HCT116 (cell line): ENCODE data around the gene CSHL1. TPM values are rescaled to one million over a fixed set of nuclear protein-coding genes. Genes with fewer than 3 reads are reported as not detected.
"Not testable (repeated sequence)": the region's sequence is repeated elsewhere in the genome, so short reads cannot be mapped to it uniquely, and the experiment has no call there.

Source experiments
- ATAC-seq: fragments of 200-7000 bp; cut with Tn5 transposase; 2 replicates; pipeline ENCODE4 v1.9.1; 2020; ENCODE audit warnings: mild to moderate bottlenecking, moderate library complexity
- BruUV-seq: library from RNA; stranded (reverse); fragments of 400-500 nt; replicated peaks from 2 replicates; lab custom pipeline; 2021; lab: Mats Ljungman, UMichigan
- CTCF ChIA-PET: fragments of 300-600 bp; sonication (Branson Sonifier 250); formaldehyde crosslinking; loops from one replicate; lab custom pipeline; 2021; ENCODE audit warnings: antibody characterized with exemption; lab: Charles Lee
- POLR2A ChIA-PET: fragments of 300-600, 350-600 bp; sonication (Branson Sonifier 250); formaldehyde crosslinking; loops from one replicate; lab custom pipeline; 2021; ENCODE audit warnings: antibody characterized with exemption; lab: Charles Lee
- RAD21 ChIA-PET, 2 experiments: fragments of 300-600 bp; sonication (Branson Sonifier 250); formaldehyde crosslinking; loops; one replicate each; lab custom pipeline; 2023; ENCODE audit warnings: low total read pairs in 2 of 2; ENCODE audit not compliant: uncharacterized antibody in 2 of 2, unreplicated experiment in 2 of 2, low non-redundant PET in 1 of 2; lab: Charles Lee
- DNase-seq: peaks from one replicate; pipeline ENCODE4 v3.0.0-alpha.2; 2010; ENCODE audit warnings: low read depth, low spot score
- H2AFZ ChIP-seq: fragments of 200-600 bp; shearing (Covaris generic), sonication (generic); 2 replicates; pipeline ENCODE4 v1.6.1; 2017; ENCODE audit warnings: low read depth, mixed run types, mixed read lengths, antibody characterized with exemption, low read length; ENCODE audit not compliant: poor library complexity, severe bottlenecking
- H3K27ac ChIP-seq: 2 replicates; pipeline ENCODE4 v1.5.1; 2012; ENCODE audit warnings: low read depth, low read length
- H3K27me3 ChIP-seq: fragments of 200-600 bp; sonication (generic); 2 replicates; pipeline ENCODE4 v1.6.1; 2016; ENCODE audit warnings: mixed run types, low read length, mixed read lengths; ENCODE audit not compliant: insufficient read depth
- H3K36me3 ChIP-seq, 2 experiments: fragments of 200-500 bp in 1 of 2; fragments of 200-600 bp in 1 of 2; sonication (Bioruptor generic) in 1 of 2; sonication (generic) in 1 of 2; 2 replicates each; pipeline versions ENCODE4 v1.5.1 to v1.6.1; 2014 to 2016; ENCODE audit warnings: low read length in 2 of 2, inconsistent platforms in 1 of 2, mixed read lengths in 1 of 2, mixed run types in 1 of 2; ENCODE audit not compliant: insufficient read depth in 2 of 2, control insufficient read depth in 1 of 2
- H3K4me1 ChIP-seq, 2 experiments: fragments of 200-600 bp in 1 of 2; sonication (generic) in 1 of 2; 2 replicates each; pipeline versions ENCODE4 v1.5.1 to v1.6.1; 2012 to 2017; ENCODE audit warnings: low read length in 2 of 2, inconsistent platforms in 1 of 2, mild to moderate bottlenecking in 1 of 2, mixed read lengths in 1 of 2, mixed run types in 1 of 2, moderate library complexity in 1 of 2; ENCODE audit not compliant: insufficient read depth in 2 of 2, control insufficient read depth in 1 of 2
- H3K4me2 ChIP-seq: fragments of 200-600 bp; sonication (generic); 2 replicates; pipeline ENCODE4 v1.6.1; 2017; ENCODE audit warnings: mixed run types, low read length, mixed read lengths
- H3K4me3 ChIP-seq, 2 experiments: fragments of 200-600 bp in 1 of 2; sonication (generic) in 1 of 2; replicated peaks in 1 of 2; 2 replicates each; pipeline ENCODE4 v1.5.1; 2011 to 2016; ENCODE audit warnings: low read length in 2 of 2, control low read depth in 1 of 2, low read depth in 1 of 2, mild to moderate bottlenecking in 1 of 2, mixed read lengths in 1 of 2, mixed run types in 1 of 2
- H3K79me2 ChIP-seq: fragments of 200-600 bp; sonication (generic); 2 replicates; pipeline ENCODE4 v1.6.1; 2017; ENCODE audit warnings: mild to moderate bottlenecking, mixed run types, low read length, moderate library complexity, mixed read lengths; ENCODE audit not compliant: insufficient read depth
- H3K9ac ChIP-seq: fragments of 200-600 bp; sonication (generic); 2 replicates; pipeline ENCODE4 v1.6.1; 2016; ENCODE audit warnings: low read length, mixed read lengths
- H3K9me2 ChIP-seq: fragments of 200-600 bp; sonication (generic), shearing (Covaris generic); 2 replicates; pipeline ENCODE4 v1.6.1; 2017; ENCODE audit warnings: mixed run types, mild to moderate bottlenecking, moderate library complexity; ENCODE audit not compliant: insufficient read depth
- H3K9me3 ChIP-seq, 2 experiments: fragments of 200-500 bp in 1 of 2; fragments of 200-600 bp in 1 of 2; sonication (Bioruptor generic) in 1 of 2; sonication (generic) in 1 of 2; 2 replicates each; pipeline ENCODE4 v1.6.1; 2014 to 2017; ENCODE audit warnings: low read length in 2 of 2, mixed read lengths in 2 of 2, inconsistent platforms in 1 of 2, low read depth in 1 of 2, mild to moderate bottlenecking in 1 of 2, mixed run types in 1 of 2, moderate library complexity in 1 of 2; ENCODE audit not compliant: control insufficient read depth in 1 of 2, insufficient read depth in 1 of 2
- H4K20me1 ChIP-seq: fragments of 200-600 bp; sonication (generic), shearing (Covaris generic); 2 replicates; pipeline ENCODE4 v1.6.1; 2017; ENCODE audit warnings: mixed run types, mild to moderate bottlenecking, moderate library complexity; ENCODE audit not compliant: insufficient read depth
- RAD21 ChIP-seq: IDR thresholded peaks from 2 replicates; pipeline ENCODE4 v1.6.1; 2012; ENCODE audit warnings: low read depth, mild to moderate bottlenecking
- intact Hi-C: fragments of 100-400 bp; cut with micrococcal nuclease; formaldehyde crosslinking; loops from 2 replicates; pipeline ENCODE4 v1.10.0; 2022
- total RNA-seq: library from RNA; stranded (reverse); gene quantifications from one replicate; pipeline ENCODE4 v1.2.1, GENCODE V29; 2021; ENCODE audit not compliant: unreplicated experiment
- TF ChIP-seq, protein P1 (sequence below), 3 experiments: fragments of 200-600 bp in 1 of 3; sonication (generic) in 1 of 3; IDR thresholded peaks in 2 of 3; conservative IDR thresholded peaks in 1 of 3; 2 replicates each; pipeline ENCODE4 v1.5.1; 2012 to 2017; ENCODE audit warnings: low read depth in 2 of 3, low read length in 2 of 3, antibody characterized with exemption in 1 of 3, borderline replicate concordance in 1 of 3, control low read depth in 1 of 3, mild to moderate bottlenecking in 1 of 3, mixed read lengths in 1 of 3, mixed run types in 1 of 3, moderate library complexity in 1 of 3; ENCODE audit not compliant: insufficient read depth in 1 of 3

The CSHL1 gene
- total RNA-seq, 1 experiment from 2014 or later, result not detected

- H3K27ac ChIP-seq, intact Hi-C loops, H4K20me1 ChIP-seq, H3K4me2 ChIP-seq, DNase-seq, H3K36me3 ChIP-seq, H3K9me3 ChIP-seq, H3K9ac ChIP-seq, RAD21 ChIA-PET, H3K27me3 ChIP-seq, H3K9me2 ChIP-seq, BruUV-seq, H2AFZ ChIP-seq, H3K79me2 ChIP-seq, H3K4me3 ChIP-seq: not testable (repeated sequence)
- ChIA-PET POLR2A (interaction anchor here (1.3 kb wide), 1 partner anchor 253 kb away, joined by 3 read pairs; no protein-coding TSS in a partner anchor), CTCF (interaction anchor here (1.1 to 2.0 kb wide), 7 partner anchors 9 to 182 kb away, joined by 3 to 14 read pairs (median 4); partner anchors contain the start of gene GH2)
- peak; percentile 55 for TF ChIP-seq RAD21
- TF ChIP-seq, protein P1, sequence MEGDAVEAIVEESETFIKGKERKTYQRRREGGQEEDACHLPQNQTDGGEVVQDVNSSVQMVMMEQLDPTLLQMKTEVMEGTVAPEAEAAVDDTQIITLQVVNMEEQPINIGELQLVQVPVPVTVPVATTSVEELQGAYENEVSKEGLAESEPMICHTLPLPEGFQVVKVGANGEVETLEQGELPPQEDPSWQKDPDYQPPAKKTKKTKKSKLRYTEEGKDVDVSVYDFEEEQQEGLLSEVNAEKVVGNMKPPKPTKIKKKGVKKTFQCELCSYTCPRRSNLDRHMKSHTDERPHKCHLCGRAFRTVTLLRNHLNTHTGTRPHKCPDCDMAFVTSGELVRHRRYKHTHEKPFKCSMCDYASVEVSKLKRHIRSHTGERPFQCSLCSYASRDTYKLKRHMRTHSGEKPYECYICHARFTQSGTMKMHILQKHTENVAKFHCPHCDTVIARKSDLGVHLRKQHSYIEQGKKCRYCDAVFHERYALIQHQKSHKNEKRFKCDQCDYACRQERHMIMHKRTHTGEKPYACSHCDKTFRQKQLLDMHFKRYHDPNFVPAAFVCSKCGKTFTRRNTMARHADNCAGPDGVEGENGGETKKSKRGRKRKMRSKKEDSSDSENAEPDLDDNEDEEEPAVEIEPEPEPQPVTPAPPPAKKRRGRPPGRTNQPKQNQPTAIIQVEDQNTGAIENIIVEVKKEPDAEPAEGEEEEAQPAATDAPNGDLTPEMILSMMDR (IDR thresholded peaks at IDR 0.05 in 2 of 3, conservative IDR thresholded peaks at IDR 0.05 in 1 of 3; ENCODE audit: borderline replicate concordance in 1 of 3, insufficient read depth in 1 of 3, low read depth in 2 of 3, low read length in 2 of 3), result peak; percentile 31 to 55 (median 48); a peak in 4 of 6 replicates
- peak; percentile 65 for ATAC-seq
- peaks cover 0 to 11% of the 10 kb centered on the region in 2 experiments; a peak in 1 of 4 replicates for H3K4me1 ChIP-seq
Measured at GRCh38 chr17:63892316-63893037, 18.6 kb downstream of the CSHL1 start.

- H3K9me3 ChIP-seq, intact Hi-C loops, H2AFZ ChIP-seq, H3K36me3 ChIP-seq, DNase-seq, H3K4me3 ChIP-seq, H4K20me1 ChIP-seq, H3K27me3 ChIP-seq, H3K9me2 ChIP-seq, POLR2A ChIA-PET, H3K79me2 ChIP-seq, BruUV-seq, H3K27ac ChIP-seq, H3K9ac ChIP-seq, RAD21 ChIA-PET: not testable (repeated sequence)
- CTCF ChIA-PET, result interaction anchor here (0.7 to 3.9 kb wide), 17 partner anchors 10 to 530 kb away, joined by 3 to 19 read pairs (median 6); no protein-coding TSS in a partner anchor
- peak; percentile 36 for TF ChIP-seq RAD21
- TF ChIP-seq, protein P1 (IDR thresholded peaks at IDR 0.05 in 2 of 3, conservative IDR thresholded peaks at IDR 0.05 in 1 of 3; ENCODE audit: borderline replicate concordance in 1 of 3, insufficient read depth in 1 of 3, low read depth in 2 of 3, low read length in 2 of 3), result peak; percentile 51 to 72 (median 52); a peak in 5 of 6 replicates
- Histone ChIP-seq H3K4me1 (peaks cover 0 to 11% of the 10 kb centered on the region in 2 experiments; a peak in 1 of 4 replicates), H3K4me2 (peak overlapping the region; percentile 50)
- peak; percentile 91 for ATAC-seq
Measured at GRCh38 chr17:63889026-63889848, 21.8 kb downstream of the CSHL1 start.

GRCh38 chr17:63885119-63885518, 25.9 kb downstream of the CSHL1 start:
- H3K9me3 ChIP-seq, H2AFZ ChIP-seq, H3K36me3 ChIP-seq, intact Hi-C loops, H3K79me2 ChIP-seq, H3K4me3 ChIP-seq, H3K27ac ChIP-seq, BruUV-seq, H4K20me1 ChIP-seq, H3K9ac ChIP-seq, H3K9me2 ChIP-seq, H3K27me3 ChIP-seq, RAD21 ChIA-PET, ATAC-seq, POLR2A ChIA-PET, DNase-seq, H3K4me2 ChIP-seq: not testable (repeated sequence)
- CTCF ChIA-PET, result interaction anchor here (1.1 kb wide), 1 partner anchor 15 kb away, joined by 3 read pairs; no protein-coding TSS in a partner anchor
- H3K4me1 ChIP-seq, result peaks cover 0 to 18% of the 10 kb centered on the region in 2 experiments; a peak in 3 of 4 replicates
